ENCODE results near the gene ZNF318.
"Not testable (repeated sequence)": the region's sequence is repeated elsewhere in the genome, so short reads cannot be mapped to it uniquely, and the experiment has no call there.

Gene ZNF318

DNA sequence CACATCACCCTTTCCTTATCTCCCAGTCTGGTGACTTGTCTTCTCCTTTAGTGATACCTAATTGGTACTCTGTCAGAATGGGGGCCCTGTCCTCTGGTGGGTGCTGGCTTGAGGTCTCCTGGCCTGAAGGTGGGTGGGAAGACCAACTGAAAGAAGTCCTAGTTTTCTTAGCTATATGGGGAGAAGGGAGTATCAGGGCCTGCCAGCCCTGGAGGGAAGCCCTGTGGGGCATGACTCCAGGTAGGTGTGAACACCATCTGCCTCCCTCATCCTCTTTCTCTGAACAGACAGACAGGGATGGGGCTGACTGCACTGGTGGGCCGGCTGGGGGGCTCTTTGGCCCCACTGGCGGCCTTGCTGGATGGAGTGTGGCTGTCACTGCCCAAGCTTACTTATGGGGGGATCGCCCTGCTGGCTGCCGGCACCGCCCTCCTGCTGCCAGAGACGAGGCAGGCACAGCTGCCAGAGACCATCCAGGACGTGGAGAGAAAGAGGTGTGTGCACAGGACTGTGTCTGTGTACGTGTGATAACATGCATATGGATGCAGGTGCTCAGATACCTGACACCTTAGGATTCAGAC is 65.6 kb downstream of the ZNF318 start:
- TF ChIP-seq TAF1 (IDR thresholded peaks at IDR 0.05; ENCODE audit: low read depth, low read length), result no peak
- no peak for TF ChIP-seq PAX5 (IDR thresholded peaks at IDR 0.05; ENCODE audit: insufficient read depth, low read length, severe bottlenecking)
- no peak for TF ChIP-seq POU2F2 (IDR thresholded peaks at IDR 0.05; ENCODE audit: low read depth, low read length)
- TF ChIP-seq POLR2A (IDR thresholded peaks at IDR 0.05; ENCODE audit: low read depth, low read length), result no peak
- TF ChIP-seq POLR2AphosphoS5 (IDR thresholded peaks at IDR 0.05; ENCODE audit: low read depth, low read length), result no peak
- TF ChIP-seq SPI1 (IDR thresholded peaks at IDR 0.05; ENCODE audit: low read depth, low read length), result no peak
- FAIRE-seq (no peak), DNase-seq (ENCODE audit: insufficient read length, low spot score) (no peak)

DNA sequence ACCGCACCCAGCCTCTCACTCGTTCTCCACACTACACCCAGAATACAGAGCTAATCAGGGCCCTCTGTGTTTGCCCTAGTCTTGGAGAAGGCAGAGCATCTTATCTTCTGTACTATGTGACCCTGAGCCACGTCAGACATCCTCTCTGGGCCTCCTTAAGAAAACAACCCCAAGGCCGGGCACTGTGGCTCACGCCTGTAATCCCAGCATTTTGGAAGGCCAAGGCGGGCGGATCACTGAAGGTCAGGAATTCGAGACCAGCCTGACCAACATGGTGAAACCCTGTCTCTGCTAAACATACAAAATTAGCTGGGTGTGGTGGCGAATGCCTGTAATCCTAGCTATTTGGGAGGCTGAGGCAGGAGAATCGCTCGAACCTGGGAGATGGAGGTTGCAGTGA is 66.4 kb downstream of the ZNF318 start:
- not testable (repeated sequence) for DNase-seq (ENCODE audit: insufficient read length, low spot score); FAIRE-seq

GRCh38 chr6:43302126-43302525 is 67.3 kb downstream of the ZNF318 start:
- no peak for TF ChIP-seq POLR2AphosphoS5 (IDR thresholded peaks at IDR 0.05; ENCODE audit: low read depth, low read length)
- no peak for TF ChIP-seq PAX5 (IDR thresholded peaks at IDR 0.05; ENCODE audit: insufficient read depth, low read length, severe bottlenecking)
- no peak for TF ChIP-seq POU2F2 (IDR thresholded peaks at IDR 0.05; ENCODE audit: low read depth, low read length)
- no peak for TF ChIP-seq TAF1 (IDR thresholded peaks at IDR 0.05; ENCODE audit: low read depth, low read length)
- TF ChIP-seq SPI1 (IDR thresholded peaks at IDR 0.05; ENCODE audit: low read depth, low read length), result no peak
- no peak for TF ChIP-seq POLR2A (IDR thresholded peaks at IDR 0.05; ENCODE audit: low read depth, low read length)
- no peak for FAIRE-seq
- DNase-seq (ENCODE audit: insufficient read length, low spot score), result no peak

DNA sequence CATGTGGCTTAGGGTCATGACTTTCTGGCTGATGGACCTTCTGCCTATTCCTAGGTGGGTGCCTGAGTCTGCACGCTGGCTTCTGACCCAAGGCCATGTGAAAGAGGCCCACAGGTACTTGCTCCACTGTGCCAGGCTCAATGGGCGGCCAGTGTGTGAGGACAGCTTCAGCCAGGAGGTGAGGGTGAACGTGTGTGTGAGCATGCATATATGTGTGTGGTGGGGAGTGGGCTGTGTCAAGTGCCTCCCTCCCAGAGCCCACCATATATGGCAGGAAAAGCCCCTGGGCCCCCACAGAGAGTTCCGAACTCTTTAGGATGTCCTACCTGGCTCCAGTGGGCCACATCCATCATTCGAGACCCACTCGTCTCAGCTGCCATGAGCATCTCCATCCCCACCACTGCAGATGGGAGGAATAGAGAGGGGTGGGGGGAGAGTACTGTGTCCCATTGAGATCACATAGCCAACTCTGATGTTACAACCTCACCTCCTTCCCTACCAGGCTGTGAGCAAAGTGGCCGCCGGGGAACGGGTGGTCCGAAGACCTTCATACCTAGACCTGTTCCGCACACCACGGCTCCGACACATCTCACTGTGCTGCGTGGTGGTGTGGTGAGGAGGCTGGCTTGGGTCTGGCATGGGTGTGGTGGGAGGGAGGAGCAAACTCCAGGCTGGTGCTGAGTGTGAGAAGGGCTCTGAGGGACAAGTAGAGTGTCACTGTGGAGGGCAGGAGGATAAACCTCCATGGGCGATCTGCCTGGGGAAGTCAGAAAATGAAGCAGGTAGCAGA is 68.2 kb downstream of the ZNF318 start:
- FAIRE-seq (no peak), DNase-seq (ENCODE audit: insufficient read length, low spot score) (no peak)
- TF ChIP-seq SPI1 (IDR thresholded peaks at IDR 0.05; ENCODE audit: low read depth, low read length), result no peak
- no peak for TF ChIP-seq POU2F2 (IDR thresholded peaks at IDR 0.05; ENCODE audit: low read depth, low read length)
- TF ChIP-seq POLR2AphosphoS5 (IDR thresholded peaks at IDR 0.05; ENCODE audit: low read depth, low read length), result no peak
- TF ChIP-seq TAF1 (IDR thresholded peaks at IDR 0.05; ENCODE audit: low read depth, low read length), result no peak
- no peak for TF ChIP-seq PAX5 (IDR thresholded peaks at IDR 0.05; ENCODE audit: insufficient read depth, low read length, severe bottlenecking)
- TF ChIP-seq POLR2A (IDR thresholded peaks at IDR 0.05; ENCODE audit: low read depth, low read length), result no peak

GRCh38 chr6:43299338-43300293 is 69.8 kb downstream of the ZNF318 start:
- no peak for TF ChIP-seq PAX5 (IDR thresholded peaks at IDR 0.05; ENCODE audit: insufficient read depth, low read length, severe bottlenecking)
- TF ChIP-seq POLR2AphosphoS5 (IDR thresholded peaks at IDR 0.05; ENCODE audit: low read depth, low read length), result no peak
- peak; percentile 26; the same call in 1 of the 2 replicates for TF ChIP-seq SPI1 (IDR thresholded peaks at IDR 0.05; ENCODE audit: low read depth, low read length)
- TF ChIP-seq POU2F2 (IDR thresholded peaks at IDR 0.05; ENCODE audit: low read depth, low read length), result no peak
- TF ChIP-seq TAF1 (IDR thresholded peaks at IDR 0.05; ENCODE audit: low read depth, low read length), result no peak
- FAIRE-seq (no peak), DNase-seq (ENCODE audit: insufficient read length, low spot score) (no peak)

- DNase-seq (ENCODE audit: insufficient read length, low spot score) (no peak), FAIRE-seq (no peak)
- TF ChIP-seq POU2F2 (IDR thresholded peaks at IDR 0.05; ENCODE audit: low read depth, low read length), result no peak
- no peak for TF ChIP-seq PAX5 (IDR thresholded peaks at IDR 0.05; ENCODE audit: insufficient read depth, low read length, severe bottlenecking)
- no peak for TF ChIP-seq SPI1 (IDR thresholded peaks at IDR 0.05; ENCODE audit: low read depth, low read length)
- no peak for TF ChIP-seq POLR2AphosphoS5 (IDR thresholded peaks at IDR 0.05; ENCODE audit: low read depth, low read length)
- no peak for TF ChIP-seq POLR2A (IDR thresholded peaks at IDR 0.05; ENCODE audit: low read depth, low read length)
- TF ChIP-seq TAF1 (IDR thresholded peaks at IDR 0.05; ENCODE audit: low read depth, low read length), result no peak
Measured at GRCh38 chr6:43298565-43299337, 70.7 kb downstream of the ZNF318 start.

- TF ChIP-seq POLR2AphosphoS5 (IDR thresholded peaks at IDR 0.05; ENCODE audit: low read depth, low read length) (no peak), POLR2A (IDR thresholded peaks at IDR 0.05; ENCODE audit: low read depth, low read length) (no peak), POU2F2 (IDR thresholded peaks at IDR 0.05; ENCODE audit: low read depth, low read length) (no peak), PAX5 (IDR thresholded peaks at IDR 0.05; ENCODE audit: insufficient read depth, low read length, severe bottlenecking) (no peak), TAF1 (IDR thresholded peaks at IDR 0.05; ENCODE audit: low read depth, low read length) (no peak), SPI1 (IDR thresholded peaks at IDR 0.05; ENCODE audit: low read depth, low read length) (no peak)
- FAIRE-seq (no peak), DNase-seq (ENCODE audit: insufficient read length, low spot score) (no peak)
Measured at GRCh38 chr6:43297644-43298564, 71.5 kb downstream of the ZNF318 start, which contains the start of gene SLC22A7. Gene SLC22A7, plus strand, starts transcription at chr6:43298260. Its CDS starts 99 bp downstream, at chr6:43298359.
